HepG2 (cell line): Measurements from ENCODE around the gene FBLN7. TPM values are rescaled to one million over a fixed set of nuclear protein-coding genes. Genes with fewer than 3 reads are reported as not detected.

Experiments
- BRD4 ChIP-seq: sonication (generic); formaldehyde crosslinking; IDR thresholded peaks from 2 replicates; pipeline ENCODE4 v1.4.0; 2020; ENCODE audit warnings: missing genetic modification reagents
- HCFC1 ChIP-seq: fragments of 150-350 bp; IDR thresholded peaks from 2 replicates; pipeline ENCODE4 v1.6.1; 2014; ENCODE audit warnings: low read depth, low read length
- HIC2 ChIP-seq: sonication (generic); formaldehyde crosslinking; IDR thresholded peaks from 2 replicates; pipeline ENCODE4 v1.9.0; 2022; ENCODE audit warnings: low read depth, missing genetic modification reagents
- MED13 ChIP-seq: sonication (generic); formaldehyde crosslinking; IDR thresholded peaks from 2 replicates; pipeline ENCODE4 v1.5.0; 2020; ENCODE audit warnings: missing genetic modification reagents
- ZBTB4 ChIP-seq: sonication (generic); formaldehyde crosslinking; IDR thresholded peaks from 2 replicates; pipeline ENCODE4 v1.4.0; 2020; ENCODE audit warnings: missing genetic modification reagents, mild to moderate bottlenecking, borderline replicate concordance
- ZNF225 ChIP-seq: sonication (generic); formaldehyde crosslinking; IDR thresholded peaks from 2 replicates; pipeline ENCODE4 v1.4.0; 2020; ENCODE audit warnings: mild to moderate bottlenecking, missing genetic modification reagents
- ZNF33A ChIP-seq: sonication (generic); formaldehyde crosslinking; IDR thresholded peaks from 2 replicates; pipeline ENCODE4 v1.5.1; 2020; ENCODE audit warnings: missing genetic modification reagents, mild to moderate bottlenecking, moderate library complexity, borderline replicate concordance
- ZNF597 ChIP-seq: sonication (generic); formaldehyde crosslinking; IDR thresholded peaks from 2 replicates; pipeline ENCODE4 v1.5.0; 2020; ENCODE audit warnings: missing genetic modification reagents
- polyA plus RNA-seq, 8 experiments: library from polyadenylated mRNA; depleted of rRNA in 3 of 8; stranded (reverse) in 7 of 8; unstranded in 1 of 8; fragments of >200 nt; fragmentation: Illumina TruSeq in 4 of 8; extraction: Trizol in 4 of 8; gene quantifications; 2 replicates each; pipeline versions ENCODE4 v1.2.1 to v1.2.3, GENCODE V29; 2011 to 2016; ENCODE audit warnings: low read depth in 4 of 8, missing spikeins in 1 of 8, mixed read lengths in 1 of 8; ENCODE audit not compliant: insufficient read depth in 1 of 8
- total RNA-seq, 5 experiments: library from RNA; depleted of rRNA; stranded (reverse); fragments of >200 nt; fragmentation: Illumina TruSeq; extraction: Trizol; gene quantifications; 2 replicates each; pipeline ENCODE4 v1.2.3, GENCODE V29; 2016; ENCODE audit warnings: low read depth in 1 of 5

FBLN7 gene
- total and polyA plus RNA-seq, 2 of the 13 experiments (the other 11 are each of a cell fraction or from before 2014, with no cell fraction given): 1.4 to 2.3 TPM

- no peak for TF ChIP-seq HIC2 (CRISPR knock-in tag)
- TF ChIP-seq HCFC1: no peak
- no peak for TF ChIP-seq MED13 (CRISPR knock-in tag)
- TF ChIP-seq ZNF597 (CRISPR knock-in tag): no peak
- no peak for TF ChIP-seq ZNF33A (CRISPR knock-in tag)
- no peak for TF ChIP-seq ZBTB4 (CRISPR knock-in tag)
- TF ChIP-seq BRD4 (CRISPR knock-in tag): no peak
- no peak for TF ChIP-seq ZNF225 (CRISPR knock-in tag)
These were observed 55.8 kb downstream of the FBLN7 start (continued) for GRCh38 chr2:112194028-112194427.
